Cortex of kidney (tissue), 1 donor: ENCODE results near the gene PER1.

ENCODE experiments used
- DNase-seq: peaks from one replicate; lab custom pipeline; 2025; lab: John Stamatoyannopoulos, UW

The PER1 gene

DNA sequence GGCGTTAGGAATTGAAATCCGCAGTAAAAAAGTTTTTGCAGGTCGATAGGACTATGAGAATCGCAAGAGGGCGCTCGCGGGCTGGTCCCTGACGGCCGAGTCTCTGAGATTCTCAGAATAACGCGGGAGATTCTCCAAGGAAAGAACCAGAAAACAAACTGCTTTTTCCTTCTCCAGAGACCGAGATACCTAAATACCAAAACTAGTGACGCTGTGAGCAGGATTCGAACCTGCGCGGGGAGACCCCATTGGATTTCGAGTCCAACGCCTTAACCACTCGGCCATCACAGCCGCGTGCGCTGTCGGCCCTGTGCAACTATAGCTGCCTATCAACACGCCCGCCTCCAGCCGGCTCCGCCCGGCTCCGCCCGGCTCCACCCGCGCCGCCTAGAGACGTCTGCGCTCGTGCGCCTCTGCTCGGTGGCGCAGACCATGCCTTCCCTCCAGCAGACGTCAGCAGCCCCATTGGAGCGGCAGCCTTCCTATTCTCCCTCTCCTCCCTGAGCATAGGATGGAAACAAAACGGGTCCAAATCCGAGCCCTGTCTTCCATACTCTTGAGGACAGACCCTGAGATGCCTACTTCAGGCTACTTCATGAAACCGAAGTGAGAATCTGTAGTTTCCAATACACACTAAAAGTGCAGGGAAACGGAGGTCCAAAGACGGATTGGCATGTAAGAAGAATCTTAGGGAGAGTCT lies 13.4 kb downstream of the PER1 start:
- DNase-seq, result peak; percentile 63

GRCh38 chr17:8138374-8138671 lies 13.9 kb downstream of the PER1 start:
- DNase-seq, result no peak

DNA sequence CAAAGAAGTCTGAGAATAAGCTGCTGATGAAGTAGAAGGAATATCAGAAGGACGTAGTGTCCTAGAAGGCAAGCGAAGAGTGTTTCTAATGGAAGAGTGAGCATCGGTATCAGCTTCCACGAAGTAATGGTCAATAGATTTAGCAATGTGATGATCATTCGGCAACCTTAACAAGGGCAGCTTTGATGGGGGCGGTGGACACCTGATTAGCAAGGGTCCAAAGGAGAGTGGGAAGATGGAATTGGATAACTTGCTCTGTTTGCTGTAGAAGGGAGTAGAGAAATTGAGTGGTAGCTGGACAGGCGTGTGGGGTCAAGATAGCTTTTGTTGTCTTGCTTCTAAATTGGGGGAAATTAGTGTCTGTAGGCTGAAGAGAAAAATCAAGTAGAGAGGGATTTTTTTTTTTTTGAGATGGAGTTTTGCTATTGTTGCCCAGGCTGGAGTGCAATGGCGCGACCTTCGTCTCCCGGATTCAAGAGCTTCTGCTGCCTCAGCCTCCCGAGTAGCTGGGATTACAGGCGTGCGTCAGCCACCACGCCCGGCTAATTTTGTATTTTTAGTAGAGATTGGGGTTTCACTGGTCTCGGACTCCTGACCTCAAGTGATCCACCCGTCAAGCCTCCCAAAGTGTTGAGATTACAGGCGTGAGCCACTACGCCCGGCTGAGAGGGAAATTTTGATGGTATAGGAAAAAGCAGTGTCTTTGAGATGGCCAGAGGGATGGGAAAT lies 14.4 kb downstream of the PER1 start:
- DNase-seq, result no peak

DNA sequence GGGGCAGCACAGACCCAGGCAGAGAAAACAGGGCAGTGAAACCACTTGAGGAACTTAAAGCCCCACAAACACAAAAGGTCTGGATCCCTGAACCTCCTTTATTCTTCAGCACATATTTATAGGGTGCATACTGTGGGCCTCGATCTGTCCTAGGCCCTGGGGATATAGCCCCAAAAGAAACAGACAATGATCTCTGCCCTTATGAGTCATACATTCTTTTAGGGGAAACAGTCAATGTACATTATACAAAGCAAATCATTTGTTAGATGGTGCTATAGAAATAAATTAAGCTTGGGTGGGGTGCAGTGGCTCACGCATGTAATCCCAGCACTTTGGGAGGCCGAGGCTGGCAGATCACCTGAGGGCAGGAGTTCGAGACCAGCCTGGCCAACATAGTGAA lies 18.3 kb downstream of the PER1 start:
- DNase-seq, result no peak

DNA sequence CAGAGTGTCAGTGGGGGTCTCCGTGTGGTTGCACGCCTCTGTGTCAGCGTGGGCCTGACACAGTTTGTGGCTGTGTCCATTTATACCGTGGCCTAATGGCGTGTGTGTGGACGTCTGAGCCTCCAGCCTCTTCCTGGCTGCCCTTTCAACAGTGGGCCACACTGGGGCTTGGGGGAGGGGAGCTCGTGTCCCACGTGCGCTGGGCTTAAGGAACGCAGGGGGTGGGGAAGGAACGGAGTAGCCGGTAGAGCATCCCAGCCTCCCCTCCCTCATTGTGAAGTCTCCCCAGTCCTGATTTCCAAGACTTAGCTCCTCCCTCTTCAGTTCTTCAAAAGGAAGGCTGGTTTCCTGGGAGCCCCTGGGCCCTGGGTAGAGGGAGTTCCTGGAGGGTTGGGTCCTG lies 18.8 kb downstream of the PER1 start:
- no peak for DNase-seq

- no peak for DNase-seq
These were observed 20.3 kb downstream of the PER1 start for GRCh38 chr17:8131844-8132441.

DNA sequence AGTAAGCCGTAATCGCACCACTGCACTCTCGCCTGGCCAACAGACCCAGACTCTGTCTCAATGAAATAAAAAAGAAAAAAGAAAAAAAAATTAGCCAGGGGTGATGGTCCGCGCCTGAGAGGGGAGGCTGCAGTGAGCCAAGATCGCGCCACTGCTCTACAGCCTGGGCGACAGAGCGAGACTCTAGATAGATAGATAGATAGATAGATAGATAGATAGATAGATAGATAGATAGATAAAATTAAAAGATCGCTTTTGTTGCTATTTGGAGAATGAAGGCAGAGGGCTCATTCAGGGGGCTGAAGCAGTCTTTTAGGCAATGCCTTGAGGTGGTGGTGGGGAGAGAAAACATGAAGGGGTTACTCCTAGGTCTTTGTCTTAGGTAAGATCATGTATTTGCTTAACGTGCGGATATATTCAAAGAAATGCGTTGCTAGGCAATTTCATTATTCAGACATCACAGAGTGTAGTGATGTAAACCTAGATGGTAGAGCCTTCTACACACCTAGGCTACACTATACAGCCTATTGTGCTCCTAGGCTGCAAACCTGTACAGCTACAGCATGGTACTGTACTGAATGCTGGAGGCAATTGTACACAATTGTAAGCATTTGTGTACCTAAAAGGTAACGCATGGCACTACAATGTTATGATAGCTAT lies 23.9 kb downstream of the PER1 start:
- no peak for DNase-seq

DNA sequence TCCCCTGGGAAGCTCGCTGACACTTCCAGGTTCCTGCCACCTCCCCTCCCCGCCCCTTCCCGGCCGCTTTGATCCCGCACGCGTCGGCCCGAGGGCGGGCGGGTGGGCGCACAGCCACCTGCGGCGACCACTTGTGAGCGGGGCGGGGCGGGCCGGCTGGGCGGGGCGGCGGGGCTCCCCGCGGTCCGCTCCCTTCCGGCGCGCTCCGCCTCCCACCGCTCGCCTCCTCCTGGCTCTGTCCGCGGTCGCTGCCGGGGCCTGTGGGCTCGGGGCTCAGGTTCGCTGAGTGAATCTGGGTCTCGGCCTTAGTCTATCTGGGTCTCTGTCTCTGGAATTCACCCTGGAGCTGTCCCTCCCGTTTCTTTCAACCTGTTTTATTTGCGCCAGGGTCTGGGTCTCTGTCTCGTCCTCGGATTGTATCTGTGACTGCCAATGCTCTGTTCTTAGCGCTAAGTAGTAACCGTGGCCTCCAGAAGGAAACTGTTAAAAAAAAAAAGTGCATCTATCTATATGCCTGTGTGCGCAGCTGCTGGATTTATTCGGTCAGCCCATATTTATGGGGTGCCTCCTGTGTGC lies 25.6 kb downstream of the PER1 start:
- no peak for DNase-seq

- DNase-seq, result no peak
These were observed 26.2 kb downstream of the PER1 start for GRCh38 chr17:8125947-8126490.

- DNase-seq, result no peak
These were observed 26.9 kb downstream of the PER1 start for GRCh38 chr17:8125154-8125946.

- DNase-seq, result no peak
These were observed 27.7 kb downstream of the PER1 start for GRCh38 chr17:8124350-8125153.

DNA sequence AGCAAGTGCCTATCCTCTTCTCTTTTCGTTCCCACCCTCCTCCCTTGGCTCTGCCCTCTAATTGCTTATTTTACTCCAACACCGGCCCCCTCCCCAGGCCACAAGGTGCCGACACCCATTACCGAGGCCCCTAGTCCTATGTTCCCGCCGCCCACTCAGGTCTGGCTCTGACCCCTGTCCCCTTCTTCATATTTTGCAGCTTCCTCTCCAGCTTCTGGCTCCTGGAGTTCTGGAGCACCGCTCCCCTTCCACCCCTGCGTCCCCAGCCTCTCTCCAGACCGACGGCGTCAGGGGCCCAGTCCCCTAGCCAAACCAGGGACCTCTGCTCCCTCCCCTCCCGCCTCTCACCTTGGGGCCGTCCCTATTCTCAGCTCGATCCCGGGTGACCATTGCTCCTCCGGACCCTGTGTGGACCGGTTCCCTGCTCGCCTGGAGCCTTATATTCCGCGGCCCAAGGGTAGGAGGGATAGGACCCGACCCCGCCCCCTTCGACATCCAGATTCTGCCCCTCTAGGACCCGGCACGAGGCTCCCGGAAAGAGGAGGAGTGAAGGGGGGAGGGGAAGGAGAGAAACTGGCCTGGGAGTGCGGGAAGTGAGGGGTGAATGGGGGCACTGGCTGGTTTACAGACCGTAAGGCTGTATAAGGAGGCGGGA lies 28.4 kb downstream of the PER1 start, which contains the start of gene HES7:
HES7 (minus strand) TSS at position 412 of the 655 bp plus-strand sequence; CDS start at position 390, 22 bp downstream.
- no peak for DNase-seq

- no peak for DNase-seq
These were observed 29.1 kb downstream of the PER1 start for GRCh38 chr17:8122924-8123694.

GRCh38 chr17:8122422-8122923 lies 29.7 kb downstream of the PER1 start:
- no peak for DNase-seq

GRCh38 chr17:8121681-8122421 lies 30.4 kb downstream of the PER1 start:
- DNase-seq, result no peak

DNA sequence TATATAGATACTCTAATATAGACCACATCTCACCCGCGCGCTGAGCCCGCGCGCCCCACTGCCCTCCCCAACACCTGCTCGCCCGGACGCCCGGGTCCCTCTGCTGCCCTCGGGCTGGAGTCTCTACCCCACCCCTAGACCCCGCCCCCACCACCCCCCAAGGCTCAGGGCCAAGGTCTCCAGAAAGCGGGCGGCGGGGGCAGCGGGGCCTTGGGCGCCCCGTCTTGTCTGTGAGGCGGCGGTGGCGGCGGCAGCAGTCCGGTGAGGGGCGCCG lies 30.9 kb downstream of the PER1 start:
- DNase-seq, result no peak

DNA sequence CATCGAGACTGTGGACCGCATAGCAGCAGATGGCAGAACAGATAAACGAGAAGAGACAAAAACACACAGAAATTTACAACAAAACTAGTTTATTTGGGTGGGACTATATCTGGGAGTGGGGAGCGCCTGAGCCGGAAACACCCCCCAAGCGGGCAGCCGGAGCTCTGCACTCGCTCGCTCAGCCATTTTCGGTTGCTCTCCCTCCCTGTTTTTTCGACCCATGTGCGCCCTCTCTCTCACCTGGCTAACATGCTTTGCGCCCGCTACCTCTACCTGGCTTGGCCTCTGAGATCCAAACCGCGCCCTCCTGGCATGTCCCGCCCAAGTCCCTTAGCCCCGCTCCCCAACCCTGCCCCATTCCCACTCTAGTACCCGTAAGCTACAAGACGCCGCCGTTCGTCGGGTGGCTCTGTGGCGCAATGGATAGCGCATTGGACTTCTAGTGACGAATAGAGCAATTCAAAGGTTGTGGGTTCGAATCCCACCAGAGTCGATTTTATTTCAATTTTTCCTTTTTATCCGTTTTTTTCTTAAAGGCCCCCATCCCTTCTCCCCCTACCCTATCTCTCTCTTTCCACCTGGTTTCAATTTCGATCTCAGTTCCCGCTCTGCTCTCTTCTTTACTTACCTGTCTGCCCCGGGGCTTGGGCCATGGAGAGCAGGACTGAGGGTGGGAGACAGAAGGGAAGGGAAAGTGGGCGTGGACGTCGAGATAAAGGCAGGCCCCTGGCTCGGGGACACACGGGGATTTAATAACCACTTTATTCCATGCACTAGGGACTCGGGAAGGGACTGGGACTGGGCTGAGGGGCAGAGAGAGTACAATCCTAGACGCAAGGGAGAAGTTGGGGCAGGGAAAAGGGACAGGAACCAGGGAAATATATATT lies 31.4 kb downstream of the PER1 start:
- DNase-seq, result no peak
